GM08714 (cell line): Measurements from ENCODE around the gene IL1R2.
"Not testable (repeated sequence)": the region's sequence is repeated elsewhere in the genome, so short reads cannot be mapped to it uniquely, and the experiment has no call there.

Source experiments
- H3K4me3 ChIP-seq: fragments of 200-500 bp; sonication (Bioruptor generic); 2 replicates; pipeline ENCODE4 v1.5.1; 2014; ENCODE audit warnings: mild to moderate bottlenecking, low read length, inconsistent platforms
- ZNF274 ChIP-seq: IDR thresholded peaks from 2 replicates; pipeline ENCODE4 v1.6.1; 2012; ENCODE audit warnings: mild to moderate bottlenecking, low read depth, low read length

IL1R2 gene

GRCh38 chr2:102057502-102058292, 65.9 kb downstream of the IL1R2 start:
- no peak for TF ChIP-seq ZNF274
- H3K4me3 ChIP-seq = no peak overlapping the region

DNA sequence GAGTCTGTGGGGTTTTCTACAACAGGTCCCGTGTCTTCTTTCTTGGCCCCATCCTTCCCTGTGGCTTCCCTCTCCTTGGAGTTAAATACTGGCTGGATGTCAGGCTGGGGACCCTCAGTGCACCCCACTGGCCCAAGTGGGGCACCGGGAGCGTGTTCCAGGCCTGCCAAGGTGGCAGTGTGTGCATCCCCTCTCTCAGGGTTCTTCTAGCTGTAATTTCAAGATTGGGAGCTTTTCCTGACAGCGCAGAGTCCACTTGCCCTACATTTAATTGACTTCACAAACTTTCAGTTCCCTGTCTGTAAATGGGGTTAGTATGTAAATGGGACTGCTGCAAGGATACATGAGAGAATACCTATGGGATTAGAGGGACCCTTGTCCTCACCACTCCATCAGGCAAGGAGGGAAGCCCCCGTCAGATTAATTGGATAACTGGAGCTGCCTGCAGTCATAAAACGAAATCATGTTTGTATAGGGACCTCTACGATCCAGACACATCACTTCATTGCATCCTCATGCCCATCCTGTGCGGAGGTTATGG, 66.6 kb downstream of the IL1R2 start:
- no peak for TF ChIP-seq ZNF274
- no peak overlapping the region for H3K4me3 ChIP-seq

DNA sequence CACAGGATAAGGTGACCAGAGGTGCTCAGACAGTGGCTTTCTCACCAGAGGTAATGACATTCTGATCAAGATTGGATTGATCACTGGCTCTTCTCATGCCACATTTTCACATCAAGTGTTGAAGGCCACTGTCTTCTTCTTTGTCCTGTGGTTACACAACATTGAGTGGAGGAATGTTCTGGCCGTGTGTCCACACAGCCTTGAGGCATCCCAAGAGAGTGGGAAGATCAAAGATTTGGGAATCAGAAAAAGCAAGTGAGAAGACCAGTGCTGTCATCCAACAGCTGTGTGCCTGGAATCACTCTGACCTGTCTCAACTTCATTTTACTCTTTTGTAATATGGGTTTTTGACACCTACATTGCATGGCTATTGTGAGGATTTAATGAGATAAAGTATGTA, 67.4 kb downstream of the IL1R2 start:
- no peak for TF ChIP-seq ZNF274
- no peak overlapping the region for H3K4me3 ChIP-seq

- TF ChIP-seq ZNF274 = no peak
Observed at GRCh38 chr2:102060047-102060446, 68.3 kb downstream of the IL1R2 start.

GRCh38 chr2:102060792-102061191, 69.0 kb downstream of the IL1R2 start:
- TF ChIP-seq ZNF274 = no peak
- no peak overlapping the region for H3K4me3 ChIP-seq

More at GRCh38 chr2:102060047-102060446, 68.3 kb downstream of the IL1R2 start:
- no peak overlapping the region for H3K4me3 ChIP-seq

DNA sequence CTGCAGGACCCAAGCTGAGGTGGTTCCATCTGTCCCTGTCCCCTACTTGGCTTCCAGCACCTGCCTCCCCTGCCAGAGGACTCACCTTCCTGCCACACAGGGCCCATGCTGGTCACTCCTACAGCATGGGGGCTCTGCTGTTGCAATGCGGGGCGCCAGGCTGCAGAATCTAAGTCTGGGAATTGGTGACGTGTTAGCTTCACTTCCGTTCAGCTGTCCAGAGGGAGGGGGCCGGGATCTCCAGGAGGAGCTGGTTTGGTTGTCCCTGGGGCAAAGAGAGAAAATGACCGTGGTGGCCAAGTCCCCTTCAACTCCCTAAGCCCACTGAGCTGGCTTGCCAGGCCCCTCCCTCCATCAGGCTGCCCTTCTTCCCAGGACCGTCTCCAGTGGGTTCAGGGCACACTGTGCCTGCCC, 69.5 kb downstream of the IL1R2 start:
- no peak overlapping the region for H3K4me3 ChIP-seq
- TF ChIP-seq ZNF274 = no peak

DNA sequence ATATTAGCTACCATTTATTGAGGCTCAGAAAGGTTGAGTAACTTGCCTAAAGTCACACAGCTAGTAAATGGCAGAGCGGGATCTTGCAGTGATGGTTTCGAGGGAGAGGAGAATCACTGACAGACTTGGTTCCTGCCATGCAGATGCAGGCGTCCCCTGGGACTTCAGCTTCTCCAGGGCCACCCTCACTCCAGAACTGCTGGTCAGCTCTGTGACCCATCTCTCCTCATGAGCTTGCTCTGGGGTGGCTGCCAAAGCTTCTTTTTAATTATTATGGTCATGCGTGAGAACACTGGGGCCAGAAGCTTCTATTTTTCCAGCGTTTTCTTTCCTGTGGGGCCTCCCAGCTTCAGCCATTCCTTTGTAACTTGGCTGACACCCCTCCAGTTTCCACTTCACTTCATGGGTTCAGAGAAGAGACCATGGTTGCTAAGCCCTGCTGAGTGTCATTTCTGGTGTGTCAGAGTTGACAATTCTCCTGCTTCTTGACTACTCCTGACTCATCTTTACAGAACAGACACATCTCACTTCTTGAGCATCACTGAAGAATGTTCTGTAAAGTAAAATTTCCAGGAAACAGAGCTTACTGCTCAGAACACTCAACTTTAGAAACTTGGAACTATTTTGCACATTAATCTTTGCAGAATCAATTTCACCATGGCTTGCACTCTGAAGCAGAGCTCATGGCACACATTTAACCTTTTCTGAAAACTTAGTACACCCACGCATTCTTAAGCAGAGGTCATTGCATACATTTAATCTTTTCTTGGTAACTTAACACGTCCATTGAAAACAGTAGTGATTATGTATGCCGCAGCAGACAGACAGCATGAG, 70.4 kb downstream of the IL1R2 start:
- TF ChIP-seq ZNF274 = no peak
- H3K4me3 ChIP-seq = no peak overlapping the region

DNA sequence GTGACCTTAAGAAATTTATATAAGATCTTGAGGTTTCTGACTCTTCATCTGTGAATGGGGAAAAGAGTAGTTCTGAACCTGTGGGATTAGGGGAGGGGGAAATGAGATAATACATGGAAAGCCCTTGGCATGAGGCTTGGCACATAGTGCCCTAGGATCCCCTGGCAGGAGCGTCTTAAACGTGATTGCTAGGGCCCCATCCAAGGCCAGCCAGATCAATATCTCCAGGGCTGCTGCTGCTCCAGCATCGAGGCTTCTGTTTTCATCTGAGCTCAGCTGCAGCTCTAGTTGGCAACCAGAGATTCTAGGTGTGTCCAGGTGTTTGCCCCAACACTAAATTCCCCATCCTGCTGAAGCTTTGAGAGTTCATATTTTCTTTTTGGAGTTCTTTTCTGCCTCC, 71.0 kb downstream of the IL1R2 start:
- no peak overlapping the region for H3K4me3 ChIP-seq
- no peak for TF ChIP-seq ZNF274

- TF ChIP-seq ZNF274 = no peak
- H3K4me3 ChIP-seq = no peak overlapping the region
Observed at GRCh38 chr2:102063487-102063911, 71.7 kb downstream of the IL1R2 start.

DNA sequence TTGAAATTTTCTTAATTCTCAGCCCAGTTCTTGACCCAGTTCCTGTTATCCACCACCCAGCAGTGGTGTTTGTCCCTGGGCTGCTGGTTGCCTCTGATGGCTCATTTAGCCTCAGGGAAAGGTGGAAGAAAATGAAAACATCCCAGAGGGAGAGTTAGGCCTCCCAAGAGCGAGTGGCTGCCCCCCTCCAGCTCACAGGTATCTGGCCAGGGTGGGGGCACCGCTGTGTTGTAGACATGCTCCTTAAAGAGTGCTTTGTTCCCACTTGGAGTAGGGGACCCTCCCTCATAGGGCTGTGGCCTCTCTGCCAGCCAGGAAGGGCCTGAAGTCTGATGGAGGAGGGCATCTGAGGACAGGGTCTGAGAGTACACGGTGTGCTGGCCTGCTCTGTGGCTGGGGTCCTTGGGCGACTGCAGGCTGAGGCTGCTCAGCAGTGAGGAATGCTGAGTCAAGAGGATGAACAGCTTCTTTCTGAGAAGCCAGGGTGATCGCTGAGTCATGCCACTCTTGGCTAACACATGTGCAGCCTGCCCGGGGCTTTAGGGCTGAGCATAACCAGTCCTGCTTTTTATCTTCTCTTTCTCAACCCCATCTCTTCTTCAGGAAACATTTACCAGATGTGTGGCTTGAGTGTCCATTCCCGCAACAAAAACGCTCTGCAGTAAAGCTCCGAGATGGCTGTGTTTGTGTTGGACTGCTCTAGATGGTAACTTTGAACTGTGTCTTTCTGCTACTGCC, 72.3 kb downstream of the IL1R2 start:
- TF ChIP-seq ZNF274 = no peak
- no peak overlapping the region for H3K4me3 ChIP-seq

DNA sequence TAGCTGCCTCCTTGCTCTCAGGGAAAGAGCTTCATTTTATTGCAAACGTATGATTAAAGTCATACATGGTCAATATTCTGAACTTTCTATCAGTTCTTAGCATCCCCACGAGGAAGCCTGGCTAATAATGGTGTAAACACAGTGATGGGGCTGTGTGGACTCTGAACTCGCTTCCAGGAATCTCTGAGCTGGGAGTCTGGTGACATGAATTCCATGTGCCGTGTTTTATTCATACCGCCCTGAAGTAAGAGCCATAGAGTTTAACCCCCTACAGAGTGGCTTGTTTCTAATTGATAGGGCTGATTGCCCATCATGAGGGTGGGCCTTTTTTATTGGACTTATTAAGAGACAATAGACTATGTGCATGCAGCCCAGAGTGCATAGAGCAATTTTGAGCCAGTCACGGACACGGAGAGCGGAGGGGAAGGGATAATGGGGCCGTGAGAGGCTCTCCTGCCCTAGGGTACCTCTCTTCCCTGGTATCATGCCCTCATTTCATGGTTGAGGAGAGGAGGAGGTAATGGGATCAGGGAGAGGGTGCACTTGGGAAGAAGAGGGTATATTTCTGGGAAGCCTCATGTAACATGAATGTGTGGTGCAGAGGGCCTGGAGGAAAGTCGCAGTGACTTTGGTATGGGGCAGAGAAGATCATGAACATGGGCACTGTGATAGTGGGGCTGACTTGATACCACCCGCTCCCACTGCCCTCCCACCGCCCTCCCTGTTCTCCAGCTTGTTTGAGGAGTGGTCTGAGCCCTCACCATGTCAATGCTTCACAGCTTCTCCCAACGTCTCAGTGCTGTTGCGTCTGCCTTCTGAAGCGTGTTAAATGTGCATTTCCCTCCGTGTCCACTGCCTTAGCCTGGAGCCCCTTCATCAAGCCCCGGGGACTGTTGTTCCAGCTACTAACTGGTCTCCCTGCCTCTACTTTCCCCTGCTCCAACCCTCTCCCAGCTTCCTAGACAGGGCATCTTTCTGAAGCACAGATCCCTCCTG, 73.2 kb downstream of the IL1R2 start:
- no peak for TF ChIP-seq ZNF274
- no peak overlapping the region for H3K4me3 ChIP-seq

DNA sequence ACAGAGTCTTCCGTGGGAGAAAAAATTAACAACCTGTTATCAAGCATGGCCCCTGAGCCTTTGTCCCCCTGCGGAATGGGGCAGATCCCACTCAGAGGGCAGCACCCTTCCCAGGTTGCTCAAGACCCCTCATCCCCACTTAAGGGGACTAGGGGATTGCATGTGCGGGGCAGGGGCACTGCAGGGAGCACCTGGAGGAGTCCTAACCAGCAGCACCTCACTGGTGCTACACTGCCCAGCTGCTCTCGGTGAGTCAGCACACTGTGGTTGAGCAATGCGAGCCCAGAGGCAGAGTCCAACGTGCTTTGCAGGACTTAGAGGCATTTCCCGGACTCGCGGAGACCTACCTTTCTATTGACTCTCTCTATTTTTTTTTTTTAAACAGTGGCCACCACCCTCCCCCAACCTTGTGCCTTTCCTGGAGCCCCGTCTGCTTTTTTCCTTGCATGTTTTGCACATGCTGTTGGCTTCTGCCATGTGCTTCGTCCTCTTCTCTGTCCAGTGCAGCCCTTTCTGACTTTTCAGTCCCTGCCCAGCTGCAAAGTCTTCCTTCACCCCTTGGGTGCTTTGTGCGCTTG, 74.0 kb downstream of the IL1R2 start:
- TF ChIP-seq ZNF274 = no peak
- H3K4me3 ChIP-seq = no peak overlapping the region

DNA sequence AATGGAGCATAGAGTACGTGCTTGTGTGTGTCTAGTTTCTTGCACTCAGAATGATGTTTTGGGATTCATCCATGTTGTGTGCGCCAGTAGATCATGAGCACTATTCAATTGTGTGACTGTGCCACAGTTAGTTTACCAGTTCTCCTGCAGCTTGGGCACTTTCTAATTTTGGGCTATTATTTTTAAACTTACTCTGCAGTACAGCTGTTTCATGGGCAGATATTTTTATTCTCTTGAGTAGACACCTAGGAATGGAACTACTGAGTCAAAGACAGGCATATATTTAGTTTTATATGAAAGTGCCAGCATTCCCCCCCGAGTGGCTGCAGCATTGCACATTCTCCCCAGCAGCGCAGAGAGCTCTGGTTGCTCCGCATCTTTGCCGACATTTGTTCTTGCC, 74.8 kb downstream of the IL1R2 start:
- TF ChIP-seq ZNF274 = no peak
- H3K4me3 ChIP-seq = no peak overlapping the region

GRCh38 chr2:102068126-102068525, 76.4 kb downstream of the IL1R2 start:
- not testable (repeated sequence) for H3K4me3 ChIP-seq
